Activated naive CD4-positive, alpha-beta T cell treated with anti-CD3 and anti-CD28 coated beads, Interleukin-2, amount 10 ng/mL, durations not matched to agents 7 days and 5 days (primary cell): ENCODE measurements around the gene SOS2.
"Not testable (repeated sequence)": the region's sequence is repeated elsewhere in the genome, so short reads cannot be mapped to it uniquely, and the experiment has no call there.

Source experiments
- CTCF ChIA-PET: fragments of 350-600 bp; sonication (Branson Sonifier 250); formaldehyde crosslinking; loops from one replicate; lab custom pipeline; 2021; ENCODE audit warnings: antibody characterized with exemption; lab: Charles Lee
- DNase-seq: peaks from one replicate; pipeline ENCODE4 v3.0.0-alpha.2; 2020
- H3K27ac Mint-ChIP-seq: one replicate; pipeline ENCODE4 v1.8.0; 2021; ENCODE audit warnings: mild to moderate bottlenecking, moderate library complexity, mixed read lengths
- H3K27me3 Mint-ChIP-seq: one replicate; pipeline ENCODE4 v1.8.0; 2021; ENCODE audit warnings: mild to moderate bottlenecking, mixed read lengths
- H3K36me3 Mint-ChIP-seq: one replicate; pipeline ENCODE4 v1.8.0; 2021; ENCODE audit warnings: mixed read lengths
- H3K4me1 Mint-ChIP-seq: one replicate; pipeline ENCODE4 v1.8.0; 2021; ENCODE audit warnings: mixed read lengths
- H3K4me3 Mint-ChIP-seq: one replicate; pipeline ENCODE4 v1.8.0; 2021; ENCODE audit warnings: mild to moderate bottlenecking, moderate library complexity, mixed read lengths
- H3K9me3 Mint-ChIP-seq: one replicate; pipeline ENCODE4 v1.8.0; 2021; ENCODE audit warnings: mixed read lengths

SOS2 gene

DNA sequence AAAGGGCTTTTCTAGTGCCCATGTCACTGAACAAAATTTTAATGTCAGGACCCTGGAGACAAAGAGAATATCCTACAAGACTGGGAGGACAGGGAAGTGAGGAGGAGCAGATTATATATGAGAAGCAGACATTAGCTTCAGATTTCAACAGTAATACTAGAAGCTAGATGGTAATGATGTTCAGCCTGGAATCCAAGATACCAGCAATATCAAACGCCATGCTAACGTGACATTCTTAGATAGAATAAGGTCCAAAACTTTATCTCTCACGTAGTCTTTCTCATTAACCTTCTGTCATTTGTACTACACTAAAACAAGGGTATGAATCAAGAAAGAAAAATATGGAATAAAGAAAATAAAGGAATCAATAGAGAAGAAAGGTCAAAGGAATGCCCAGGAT is 18.7 kb downstream of the SOS2 start:
- CTCF ChIA-PET: no interaction called here
- H3K36me3 Mint-ChIP-seq: peaks cover 3% of the 10 kb centered on the region
- no peak for DNase-seq
- no peaks in the 10 kb centered on the region for H3K9me3 Mint-ChIP-seq
- no peak overlapping the region for H3K27ac Mint-ChIP-seq
- no peaks in the 10 kb centered on the region for H3K4me1 Mint-ChIP-seq
- H3K4me3 Mint-ChIP-seq: no peak overlapping the region
- no peaks in the 10 kb centered on the region for H3K27me3 Mint-ChIP-seq

DNA sequence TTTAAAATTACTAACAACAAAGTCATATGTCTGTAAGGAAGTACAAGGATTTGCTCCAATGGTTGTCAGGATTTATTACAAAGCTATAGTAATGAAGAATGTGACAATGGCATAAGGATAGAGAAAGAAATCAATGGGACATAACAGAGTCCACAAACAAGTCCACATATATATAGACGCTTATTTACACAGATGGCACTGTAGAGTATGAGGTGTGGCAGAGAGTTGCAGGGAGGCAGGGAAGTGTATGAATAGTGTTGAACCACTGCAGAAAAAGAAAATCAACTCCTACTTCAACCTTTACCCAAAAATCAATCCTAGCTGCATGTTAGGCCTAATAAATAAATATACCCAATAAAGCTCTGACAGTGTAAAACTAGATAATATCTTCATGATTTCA is 21.3 kb downstream of the SOS2 start:
- Mint-ChIP-seq H3K4me1 (no peaks in the 10 kb centered on the region), H3K9me3 (no peaks in the 10 kb centered on the region), H3K27me3 (no peaks in the 10 kb centered on the region), H3K27ac (no peak overlapping the region), H3K36me3 (peaks cover 3% of the 10 kb centered on the region), H3K4me3 (no peak overlapping the region)
- DNase-seq: no peak
- CTCF ChIA-PET: interaction anchor here (1.0 kb wide), 1 partner anchor 9 kb away, joined by 4 read pairs; no protein-coding TSS in a partner anchor

DNA sequence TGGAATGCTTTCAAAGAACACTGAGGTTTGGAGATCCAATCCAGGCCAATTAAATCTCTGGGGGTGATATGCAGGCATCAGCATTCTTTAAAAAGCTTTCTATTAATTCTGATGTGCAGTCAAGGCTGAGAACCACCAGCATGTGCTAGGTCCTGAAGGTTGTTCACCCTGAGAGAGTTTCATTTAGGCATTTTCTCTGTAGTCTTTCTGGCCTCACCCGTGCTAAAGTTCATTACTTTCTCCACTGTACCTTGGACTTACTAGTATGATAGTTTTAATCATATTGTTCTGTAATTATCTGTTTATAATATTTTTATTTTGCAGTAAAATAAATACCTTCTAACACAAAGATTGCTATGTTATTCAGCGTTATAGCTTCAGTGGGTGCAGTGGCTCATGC is 32.9 kb downstream of the SOS2 start:
- H3K9me3 Mint-ChIP-seq: no peaks in the 10 kb centered on the region

DNA sequence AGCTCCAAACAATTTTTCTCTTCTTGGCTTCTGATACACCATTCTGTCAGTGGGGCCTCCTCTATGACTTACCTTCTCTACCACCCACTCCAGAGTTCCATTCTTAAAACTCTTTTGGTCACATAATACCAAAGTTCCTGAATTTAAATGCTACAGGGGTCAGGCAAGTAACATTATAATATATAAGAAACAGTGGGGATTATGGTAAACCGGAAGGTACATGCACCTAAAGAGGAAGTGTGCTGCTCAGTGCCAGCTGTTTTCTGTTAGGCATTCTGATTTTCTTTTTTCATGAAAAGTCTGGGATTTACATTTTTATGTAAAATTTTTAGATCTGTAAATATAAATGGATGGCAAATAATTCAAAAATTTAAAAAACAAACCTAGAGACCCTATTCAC is 39.9 kb downstream of the SOS2 start:
- no peak for DNase-seq
- no peaks in the 10 kb centered on the region for H3K27me3 Mint-ChIP-seq
- CTCF ChIA-PET: no interaction called here
- H3K27ac Mint-ChIP-seq: no peak overlapping the region
- H3K36me3 Mint-ChIP-seq: peaks cover 3% of the 10 kb centered on the region
- no peaks in the 10 kb centered on the region for H3K9me3 Mint-ChIP-seq
- no peak overlapping the region for H3K4me3 Mint-ChIP-seq
- H3K4me1 Mint-ChIP-seq: no peaks in the 10 kb centered on the region

More for the DNA sequence above, 32.9 kb downstream of the SOS2 start:
- no peak for DNase-seq
- Mint-ChIP-seq H3K36me3 (peaks cover 14% of the 10 kb centered on the region), H3K4me1 (no peaks in the 10 kb centered on the region), H3K27ac (no peak overlapping the region), H3K27me3 (no peaks in the 10 kb centered on the region), H3K4me3 (no peak overlapping the region)
- CTCF ChIA-PET: no interaction called here

DNA sequence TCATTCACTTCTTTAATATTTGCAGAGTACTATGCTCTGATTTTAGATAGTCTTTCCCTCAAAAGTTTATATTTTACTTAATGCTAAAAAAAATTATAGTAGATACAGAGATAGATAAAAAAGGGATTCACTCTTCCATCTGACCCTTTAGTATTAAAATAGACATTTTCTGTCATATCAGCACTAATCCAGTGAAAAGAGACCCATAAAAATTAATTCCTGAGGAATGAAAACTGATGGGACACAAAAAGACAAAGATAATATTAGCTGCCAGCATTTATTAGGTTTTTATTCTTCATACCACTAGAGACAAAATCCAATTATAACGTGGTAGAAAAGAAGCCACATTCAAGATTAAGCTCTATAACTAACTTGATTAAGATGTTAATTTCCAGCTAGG is 45.3 kb downstream of the SOS2 start:
- H3K4me1 Mint-ChIP-seq: no peaks in the 10 kb centered on the region
- DNase-seq: no peak
- CTCF ChIA-PET: no interaction called here
- H3K4me3 Mint-ChIP-seq: no peak overlapping the region
- H3K27ac Mint-ChIP-seq: no peak overlapping the region
- H3K9me3 Mint-ChIP-seq: no peaks in the 10 kb centered on the region
- peaks cover 12% of the 10 kb centered on the region for H3K36me3 Mint-ChIP-seq
- H3K27me3 Mint-ChIP-seq: no peaks in the 10 kb centered on the region

DNA sequence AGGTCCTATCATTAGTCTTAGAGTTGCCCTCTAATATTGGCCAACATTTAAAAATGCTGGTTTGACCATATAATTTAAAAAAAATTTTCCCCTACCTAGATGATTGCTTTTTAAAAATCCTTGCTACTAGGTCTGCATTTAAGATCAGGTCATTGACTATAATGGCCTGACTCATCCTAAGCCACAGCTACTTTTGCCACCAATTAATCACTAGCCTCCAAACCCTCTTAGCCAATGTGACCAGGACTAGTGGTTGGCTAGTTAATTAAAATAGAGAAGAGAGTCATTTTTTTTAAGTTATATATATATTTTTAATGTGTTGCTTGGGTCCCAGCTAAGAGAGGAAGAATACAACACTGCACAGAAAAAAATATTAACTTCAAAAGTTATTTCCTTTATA is 57.5 kb downstream of the SOS2 start:
- Mint-ChIP-seq H3K36me3 (peaks cover 17% of the 10 kb centered on the region), H3K27me3 (no peaks in the 10 kb centered on the region), H3K4me3 (no peak overlapping the region), H3K27ac (no peak overlapping the region), H3K9me3 (no peaks in the 10 kb centered on the region), H3K4me1 (no peaks in the 10 kb centered on the region)
- DNase-seq: no peak
- CTCF ChIA-PET: no interaction called here

DNA sequence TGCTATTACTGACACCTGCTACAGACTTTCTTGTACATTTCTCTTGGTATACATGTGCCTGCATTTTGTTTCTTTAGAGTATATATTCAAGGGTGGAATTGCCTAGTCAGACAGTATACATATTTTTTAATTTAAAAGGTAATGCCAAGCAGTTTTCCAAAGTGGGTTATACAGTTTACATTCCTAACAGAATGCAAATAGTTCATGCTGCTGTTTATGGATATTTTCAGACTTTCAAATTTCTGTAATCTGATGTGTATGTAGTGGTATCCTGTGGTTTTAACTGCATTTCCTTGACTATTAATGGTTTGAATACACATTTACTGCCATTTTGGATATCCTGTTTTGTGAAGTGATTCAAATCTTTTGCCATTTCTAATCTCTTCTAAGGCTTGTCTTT is 59.5 kb downstream of the SOS2 start:
- Mint-ChIP-seq H3K27me3 (no peaks in the 10 kb centered on the region), H3K27ac (no peak overlapping the region), H3K36me3 (peaks cover 6% of the 10 kb centered on the region), H3K9me3 (no peaks in the 10 kb centered on the region), H3K4me1 (no peaks in the 10 kb centered on the region), H3K4me3 (no peak overlapping the region)
- DNase-seq: no peak
- CTCF ChIA-PET: no interaction called here

DNA sequence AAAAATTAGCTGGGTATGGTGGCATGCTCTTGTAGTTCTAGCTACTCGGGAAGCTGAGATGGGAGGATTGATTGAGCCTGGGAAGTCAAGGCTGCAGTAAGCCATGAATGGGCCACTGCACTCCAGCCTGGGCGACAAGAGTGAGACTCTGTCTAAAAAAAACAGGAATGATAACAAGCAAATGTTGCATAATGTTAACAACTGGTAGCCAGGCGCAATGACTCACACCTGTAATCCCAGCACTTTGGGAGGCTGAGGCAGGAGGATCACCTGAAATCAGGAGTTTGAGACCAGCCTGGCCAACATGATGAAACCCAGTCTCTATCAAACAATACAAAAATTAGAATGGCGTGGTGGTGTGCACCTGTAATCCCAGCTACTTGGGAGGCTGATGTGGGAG is 64.0 kb downstream of the SOS2 start:
- not testable (repeated sequence) for H3K9me3 Mint-ChIP-seq, H3K27me3 Mint-ChIP-seq, DNase-seq, H3K4me1 Mint-ChIP-seq, H3K36me3 Mint-ChIP-seq, H3K4me3 Mint-ChIP-seq, H3K27ac Mint-ChIP-seq
- CTCF ChIA-PET: interaction anchor here (0.6 kb wide), 1 partner anchor 11 kb away, joined by 3 read pairs; no protein-coding TSS in a partner anchor

DNA sequence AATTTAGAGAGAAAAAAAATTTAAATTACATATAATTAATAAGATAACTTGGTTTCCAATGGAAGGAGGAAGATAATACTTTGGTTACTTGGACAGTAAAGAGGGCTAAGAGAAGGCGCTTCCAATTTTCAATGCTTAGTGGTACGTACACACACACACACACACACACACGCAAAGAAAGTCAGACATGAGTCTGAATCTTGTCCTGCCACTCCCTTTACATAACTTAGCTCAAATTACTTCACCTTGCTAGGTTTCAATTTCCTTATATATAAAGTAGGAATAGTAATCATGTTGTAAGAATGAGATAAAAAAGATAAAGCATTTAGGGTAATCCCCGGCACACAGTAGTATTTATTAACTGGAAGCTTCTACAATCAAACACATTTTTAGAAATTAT is 75.3 kb downstream of the SOS2 start:
- Mint-ChIP-seq H3K4me3 (no peak overlapping the region), H3K27ac (no peak overlapping the region), H3K4me1 (no peaks in the 10 kb centered on the region), H3K27me3 (no peaks in the 10 kb centered on the region), H3K36me3 (peaks cover 17% of the 10 kb centered on the region), H3K9me3 (no peaks in the 10 kb centered on the region)
- no peak for DNase-seq
- CTCF ChIA-PET: interaction anchor here (0.6 kb wide), 1 partner anchor 11 kb away, joined by 3 read pairs; no protein-coding TSS in a partner anchor

DNA sequence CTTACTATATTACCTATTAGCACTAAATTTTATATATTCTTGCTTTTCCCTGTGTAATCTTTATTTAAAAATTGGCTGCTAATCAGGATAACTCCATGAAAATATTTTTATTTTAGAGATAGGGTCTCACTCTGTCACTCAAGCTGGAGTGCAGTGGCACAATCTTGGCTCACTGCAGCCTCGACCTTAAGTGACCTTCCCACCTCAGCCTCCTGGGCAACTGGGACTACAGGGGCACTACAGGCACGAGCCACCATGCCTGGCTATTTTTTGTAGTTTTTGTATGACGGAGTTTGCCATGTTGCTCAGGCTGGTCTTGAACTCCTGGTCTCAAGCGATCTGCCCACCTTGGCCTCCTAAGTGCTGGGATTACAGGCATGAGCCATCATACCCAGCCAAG is 82.6 kb downstream of the SOS2 start:
- no peak for DNase-seq
- CTCF ChIA-PET: no interaction called here
- no peaks in the 10 kb centered on the region for H3K9me3 Mint-ChIP-seq
- no peak overlapping the region for H3K27ac Mint-ChIP-seq
- peaks cover 30% of the 10 kb centered on the region for H3K36me3 Mint-ChIP-seq
- no peaks in the 10 kb centered on the region for H3K4me1 Mint-ChIP-seq
- no peak overlapping the region for H3K4me3 Mint-ChIP-seq
- no peaks in the 10 kb centered on the region for H3K27me3 Mint-ChIP-seq

DNA sequence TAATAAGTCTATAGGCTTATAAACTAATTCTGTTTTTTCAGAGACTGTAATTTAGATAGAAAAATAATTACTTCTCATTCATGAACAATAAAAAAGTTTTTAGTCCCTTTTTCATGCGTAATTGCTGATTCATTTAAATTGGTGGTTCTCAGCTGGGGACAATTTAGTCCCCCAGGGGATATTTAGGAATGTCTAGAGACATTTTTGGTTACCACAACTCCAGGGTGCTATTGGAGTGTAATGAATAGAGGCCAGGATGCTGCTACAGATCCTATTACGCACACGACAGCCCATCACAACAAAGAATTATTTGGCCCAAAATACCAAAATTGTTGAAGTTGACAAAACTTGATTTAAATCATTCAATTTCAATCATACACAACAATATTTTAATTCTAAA is 92.2 kb downstream of the SOS2 start:
- Mint-ChIP-seq H3K27me3 (no peaks in the 10 kb centered on the region), H3K4me1 (no peaks in the 10 kb centered on the region), H3K36me3 (peaks cover 4% of the 10 kb centered on the region), H3K4me3 (no peak overlapping the region), H3K27ac (no peak overlapping the region), H3K9me3 (no peaks in the 10 kb centered on the region)
- CTCF ChIA-PET: no interaction called here
- DNase-seq: no peak

DNA sequence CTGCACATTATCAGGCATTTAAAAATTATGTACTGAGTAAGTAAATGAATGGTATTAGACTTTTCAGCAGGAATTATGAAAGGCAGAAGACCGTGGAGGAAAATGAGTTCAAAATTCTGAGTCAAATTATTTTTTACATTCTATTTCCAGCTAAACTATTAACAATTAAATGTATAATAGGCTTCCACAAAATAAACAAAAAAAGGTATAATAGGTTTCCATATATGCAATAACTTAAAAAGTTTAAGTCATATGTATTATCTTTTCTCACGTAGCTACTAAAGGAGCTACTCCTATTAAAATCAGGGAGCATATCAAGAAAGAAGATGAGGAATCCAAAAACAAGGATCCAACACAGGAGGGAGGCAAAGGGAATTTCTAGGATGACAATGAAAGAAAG is 103.6 kb downstream of the SOS2 start:
- Mint-ChIP-seq H3K36me3 (peaks cover 34% of the 10 kb centered on the region), H3K4me3 (no peak overlapping the region), H3K4me1 (no peaks in the 10 kb centered on the region), H3K27ac (no peak overlapping the region), H3K9me3 (no peaks in the 10 kb centered on the region), H3K27me3 (no peaks in the 10 kb centered on the region)
- no peak for DNase-seq
- CTCF ChIA-PET: no interaction called here

DNA sequence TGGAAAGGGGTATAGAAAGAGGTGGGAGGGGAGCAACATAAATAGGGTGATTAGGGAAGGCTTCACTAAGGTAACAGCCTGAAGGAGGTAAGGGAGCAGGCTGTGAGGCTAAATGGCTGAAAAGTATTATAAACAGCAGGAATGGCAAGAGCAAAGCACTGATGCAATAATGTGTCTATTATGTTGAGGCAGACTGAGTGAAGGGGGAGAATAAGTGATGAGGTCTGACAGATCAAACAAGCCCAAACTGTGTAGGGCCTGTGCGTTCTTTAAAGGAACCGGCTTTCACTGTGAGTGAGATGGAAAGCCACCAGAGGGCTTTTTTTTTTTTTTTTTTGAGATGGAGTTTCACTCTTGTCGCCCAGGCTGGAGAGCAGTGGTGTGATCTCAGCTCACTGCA is 108.3 kb downstream of the SOS2 start:
- DNase-seq: no peak
- no peak overlapping the region for H3K27ac Mint-ChIP-seq
- CTCF ChIA-PET: interaction anchor here (1.0 kb wide), 1 partner anchor 271 kb away, joined by 4 read pairs; the partner anchor contains the start of gene NEMF
- H3K36me3 Mint-ChIP-seq: peaks cover 24% of the 10 kb centered on the region
- H3K4me1 Mint-ChIP-seq: no peaks in the 10 kb centered on the region
- no peaks in the 10 kb centered on the region for H3K9me3 Mint-ChIP-seq
- H3K4me3 Mint-ChIP-seq: no peak overlapping the region
- H3K27me3 Mint-ChIP-seq: no peaks in the 10 kb centered on the region

DNA sequence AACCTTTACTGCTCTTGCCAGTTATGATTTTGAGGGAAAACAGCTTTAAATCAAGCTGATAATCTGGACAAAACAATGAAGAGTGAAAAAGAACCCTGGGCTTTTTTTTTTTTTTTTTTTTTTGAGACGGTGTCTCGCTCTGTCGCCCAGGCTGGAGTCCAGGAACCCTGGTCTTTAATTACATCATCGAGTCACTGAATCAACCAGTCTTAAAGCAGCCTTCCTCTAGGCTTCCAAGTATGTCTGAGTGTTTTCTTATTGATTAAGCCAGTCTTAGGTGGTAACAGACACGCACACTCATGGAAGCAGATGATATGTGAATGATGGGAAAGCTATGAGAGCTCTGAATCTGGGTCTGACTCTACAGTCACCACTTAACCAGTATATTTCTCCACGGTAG is 109.1 kb downstream of the SOS2 start:
- CTCF ChIA-PET: interaction anchor here (1.0 kb wide), 1 partner anchor 270 kb away, joined by 4 read pairs; the partner anchor contains the start of gene NEMF
- H3K27ac Mint-ChIP-seq: no peak overlapping the region
- no peaks in the 10 kb centered on the region for H3K9me3 Mint-ChIP-seq
- no peaks in the 10 kb centered on the region for H3K4me1 Mint-ChIP-seq
- H3K36me3 Mint-ChIP-seq: peaks cover 24% of the 10 kb centered on the region
- H3K4me3 Mint-ChIP-seq: no peak overlapping the region
- DNase-seq: no peak
- no peaks in the 10 kb centered on the region for H3K27me3 Mint-ChIP-seq

DNA sequence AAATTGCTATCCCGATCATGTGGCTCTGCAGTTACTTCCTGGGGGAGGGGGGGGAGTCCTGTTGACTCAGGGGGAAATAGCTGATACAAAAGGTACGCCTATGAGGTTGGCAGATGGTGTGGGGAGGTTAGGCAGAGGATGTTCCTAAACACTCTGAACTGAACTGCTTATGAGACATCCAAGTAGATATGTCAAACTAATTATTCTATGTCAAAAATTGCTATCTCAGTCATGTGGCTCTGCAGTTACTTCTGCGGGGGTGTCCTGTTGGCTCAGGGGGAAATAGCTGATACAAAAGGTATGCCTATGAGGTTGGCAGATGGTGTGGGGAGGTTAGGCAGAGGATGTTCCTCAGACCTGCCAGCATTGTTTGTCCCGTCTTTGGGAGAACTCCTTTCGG is 109.9 kb downstream of the SOS2 start:
- Mint-ChIP-seq H3K27ac (no peak overlapping the region), H3K27me3 (no peaks in the 10 kb centered on the region)
- CTCF ChIA-PET: interaction anchor here (0.6 to 0.7 kb wide), 2 partner anchors 200 to 536 kb away, joined by 3 read pairs; no protein-coding TSS in a partner anchor

More for the DNA sequence above, 109.9 kb downstream of the SOS2 start:
- no peaks in the 10 kb centered on the region for H3K9me3 Mint-ChIP-seq
- DNase-seq: no peak
- peaks cover 6% of the 10 kb centered on the region for H3K4me1 Mint-ChIP-seq
- peaks cover 25% of the 10 kb centered on the region for H3K36me3 Mint-ChIP-seq
- no peak overlapping the region for H3K4me3 Mint-ChIP-seq
